ENCODE measurements around the gene GAMT. TPM values are rescaled to one million over a fixed set of nuclear protein-coding genes. Genes with fewer than 3 reads are reported as not detected.

Gene GAMT
- total RNA-seq, 2 experiments from 2014 or later: 36.5 to 37.6 TPM

DNA sequence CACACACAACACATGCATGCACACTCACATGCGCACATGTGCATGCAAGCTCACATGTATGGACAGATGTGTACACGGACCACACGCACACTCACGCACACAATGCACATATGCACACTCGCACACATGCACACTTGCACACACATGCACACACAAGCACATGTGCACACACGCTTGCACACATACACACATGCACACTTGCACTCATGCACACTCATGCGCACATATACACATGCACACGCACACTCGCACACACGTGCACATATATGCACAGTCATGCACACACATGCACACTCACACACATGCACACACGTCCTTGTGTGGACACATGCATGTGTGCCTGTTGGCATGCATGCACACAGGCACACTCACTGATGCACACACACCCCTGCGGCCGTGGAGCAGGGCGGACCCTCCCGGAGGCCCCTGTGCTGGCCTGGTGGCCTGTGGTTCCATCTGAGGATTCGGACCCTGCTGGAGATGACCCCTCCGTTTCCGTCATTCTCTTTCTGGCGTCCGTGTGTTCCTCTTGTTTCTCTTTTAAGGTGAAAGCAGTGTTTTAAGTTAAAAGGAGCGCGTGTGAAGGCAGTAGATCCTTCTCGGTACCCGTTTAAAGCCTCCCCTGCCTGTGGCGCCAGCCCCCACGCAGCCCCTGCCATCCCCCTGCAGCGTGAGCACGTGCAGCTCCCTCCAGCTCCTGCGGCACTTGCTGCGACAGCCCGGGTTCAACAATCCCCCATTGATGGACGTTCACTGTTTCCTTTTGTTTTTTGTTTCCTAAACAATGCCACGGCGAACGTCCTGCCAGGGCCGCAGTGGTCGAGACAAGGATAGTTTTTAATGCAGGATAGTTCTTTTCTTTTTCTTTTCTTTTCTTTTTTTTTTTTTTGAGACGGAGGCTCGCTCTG, 12.1 kb downstream of the GAMT start:
- DNase-seq: no peak
- no peaks in the 10 kb centered on the region for H3K9me3 Mint-ChIP-seq
- H3K4me3 Mint-ChIP-seq: no peak overlapping the region
- H3K4me1 Mint-ChIP-seq: peaks cover 3% of the 10 kb centered on the region
- no peak overlapping the region for H3K27ac Mint-ChIP-seq
- no peaks in the 10 kb centered on the region for H3K27me3 Mint-ChIP-seq
- peaks cover 16% of the 10 kb centered on the region for H3K36me3 Mint-ChIP-seq

DNA sequence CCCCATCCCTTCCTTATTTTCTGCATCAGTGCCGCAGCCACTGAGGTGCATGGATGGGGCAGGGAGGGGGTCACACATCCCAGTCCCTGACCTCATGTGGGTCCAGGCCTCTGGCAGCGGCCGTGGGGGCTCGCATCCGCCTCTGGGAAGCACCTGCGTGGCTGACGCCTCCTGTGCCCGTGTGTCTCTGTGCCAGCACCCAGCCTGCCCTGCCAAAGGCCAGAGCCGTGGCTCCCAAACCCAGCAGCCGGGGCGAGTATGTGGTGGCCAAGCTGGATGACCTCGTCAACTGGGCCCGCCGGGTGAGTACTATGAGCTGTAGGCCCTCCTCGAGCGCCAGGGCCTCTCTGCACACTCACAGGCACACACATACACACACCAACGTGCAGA, 12.7 kb downstream of the GAMT start:
- Mint-ChIP-seq H3K4me1 (peaks cover 3% of the 10 kb centered on the region), H3K27me3 (peaks cover under 1% of the 10 kb centered on the region), H3K4me3 (no peak overlapping the region), H3K9me3 (no peaks in the 10 kb centered on the region), H3K36me3 (peaks cover 17% of the 10 kb centered on the region), H3K27ac (no peak overlapping the region)
- DNase-seq: no peak

DNA sequence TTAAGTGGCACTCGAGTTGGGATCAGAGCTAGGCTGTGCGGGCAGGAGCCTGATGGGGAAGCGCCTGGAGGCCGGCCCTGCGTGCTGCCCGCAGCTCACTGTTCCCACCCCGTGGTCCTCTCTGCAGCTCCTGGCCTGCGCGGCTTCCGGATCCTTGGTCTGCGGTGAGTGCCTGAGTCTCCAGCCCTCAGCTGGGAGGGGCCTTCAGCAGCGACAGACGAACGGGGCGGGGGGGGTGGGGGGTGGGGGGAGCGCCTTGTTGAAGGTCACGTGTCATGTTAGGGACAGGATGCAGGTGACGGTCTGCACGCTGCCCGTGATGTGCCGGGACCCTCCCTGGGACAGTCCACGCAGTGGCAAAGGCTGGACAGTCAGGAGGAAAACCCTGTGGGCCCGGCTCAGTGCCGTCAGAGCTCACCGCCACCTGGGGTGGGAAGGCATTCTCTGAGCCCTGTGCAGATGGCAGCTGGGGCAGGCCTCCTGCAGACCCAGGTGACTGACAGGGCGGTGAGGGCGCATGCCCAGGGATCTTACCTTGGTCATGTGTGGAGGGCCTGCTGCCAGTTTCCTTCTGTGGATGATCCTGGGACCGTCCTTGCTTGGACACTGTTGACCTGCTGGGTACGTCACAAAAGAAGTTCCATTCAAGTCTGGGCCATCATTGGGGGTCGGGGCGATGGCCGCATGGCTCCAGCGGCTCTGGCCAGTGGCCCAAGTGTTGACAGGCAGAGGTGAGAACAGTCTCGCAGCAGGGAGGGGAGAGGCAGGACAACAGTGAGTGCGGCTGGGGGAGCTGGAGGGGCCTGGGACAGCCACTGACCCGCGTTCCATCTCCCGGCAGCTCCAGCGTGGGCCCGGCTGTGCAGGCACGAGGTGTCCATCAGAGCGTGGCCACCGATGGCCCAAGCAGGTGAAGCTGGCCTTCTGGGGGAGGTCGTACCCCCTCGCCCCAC, 13.4 kb downstream of the GAMT start:
- Mint-ChIP-seq H3K9me3 (peaks cover 2% of the 10 kb centered on the region), H3K4me3 (no peak overlapping the region), H3K27ac (no peak overlapping the region), H3K27me3 (peaks cover 7% of the 10 kb centered on the region), H3K4me1 (peaks cover 10% of the 10 kb centered on the region), H3K36me3 (peaks cover 22% of the 10 kb centered on the region)
- DNase-seq: no peak

DNA sequence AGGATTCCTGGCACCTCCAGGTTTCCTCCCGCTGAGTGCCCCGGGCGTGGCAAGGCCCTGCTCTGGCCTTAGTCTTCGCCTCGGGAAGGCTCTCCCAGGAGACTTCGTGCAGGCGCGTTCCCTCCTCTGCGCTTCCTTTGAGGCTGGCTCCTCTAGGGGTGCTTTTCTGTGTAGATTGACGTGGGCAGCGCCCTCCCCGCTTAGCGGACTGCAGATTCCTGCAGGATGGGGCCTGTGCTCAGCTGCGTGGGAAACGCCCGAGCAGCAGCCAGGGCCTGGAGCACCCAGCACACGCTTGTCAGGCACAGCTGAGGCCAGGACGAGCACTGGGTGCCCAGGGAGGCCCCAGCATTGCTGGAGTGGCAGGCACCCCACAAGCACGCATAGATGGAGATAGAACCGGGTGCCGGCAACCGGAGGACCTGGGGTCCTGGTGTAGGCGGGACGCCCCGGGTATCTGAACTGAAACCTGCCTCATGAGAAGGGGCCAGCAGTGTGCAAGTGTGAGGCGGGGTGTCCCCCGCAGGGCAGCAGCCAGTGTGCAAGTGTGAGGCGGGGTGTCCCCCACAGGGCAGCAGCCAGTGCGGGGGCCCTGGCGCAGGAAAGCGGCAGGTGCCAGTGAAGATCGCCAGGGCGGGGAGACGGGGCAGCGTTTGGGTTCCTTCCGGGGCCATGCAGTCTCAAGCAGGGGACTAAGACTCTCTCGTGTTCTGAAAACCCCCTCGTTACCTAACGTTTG, 14.2 kb downstream of the GAMT start:
- Mint-ChIP-seq H3K36me3 (peaks cover 22% of the 10 kb centered on the region), H3K27me3 (peaks cover 9% of the 10 kb centered on the region), H3K4me3 (no peak overlapping the region), H3K9me3 (peaks cover 2% of the 10 kb centered on the region), H3K4me1 (peaks cover 13% of the 10 kb centered on the region), H3K27ac (no peak overlapping the region)
- no peak for DNase-seq

DNA sequence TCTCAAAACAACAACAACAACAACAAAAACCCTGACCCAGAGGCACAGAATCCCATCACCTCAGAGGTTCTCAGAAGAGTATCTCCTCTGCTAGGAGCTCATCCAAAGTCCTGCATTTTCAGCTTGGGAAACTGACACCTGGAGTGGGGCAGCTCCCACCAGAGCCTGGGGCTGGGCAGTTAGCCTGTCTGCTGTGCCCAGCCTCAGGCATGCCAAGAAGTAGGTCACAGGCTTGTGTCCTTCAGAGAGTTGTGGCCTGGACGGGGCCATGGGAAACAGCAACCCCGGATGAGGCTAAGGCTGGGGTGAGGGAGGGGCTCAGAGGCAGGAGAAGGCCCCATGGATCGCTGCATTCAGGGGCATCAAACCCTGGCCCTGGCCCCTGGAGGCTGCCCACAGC, 15.5 kb downstream of the GAMT start:
- Mint-ChIP-seq H3K27ac (no peak overlapping the region), H3K36me3 (peaks cover 20% of the 10 kb centered on the region), H3K9me3 (peaks cover 2% of the 10 kb centered on the region), H3K27me3 (peaks cover 9% of the 10 kb centered on the region), H3K4me1 (peaks cover 13% of the 10 kb centered on the region), H3K4me3 (no peak overlapping the region)
- no peak for DNase-seq

DNA sequence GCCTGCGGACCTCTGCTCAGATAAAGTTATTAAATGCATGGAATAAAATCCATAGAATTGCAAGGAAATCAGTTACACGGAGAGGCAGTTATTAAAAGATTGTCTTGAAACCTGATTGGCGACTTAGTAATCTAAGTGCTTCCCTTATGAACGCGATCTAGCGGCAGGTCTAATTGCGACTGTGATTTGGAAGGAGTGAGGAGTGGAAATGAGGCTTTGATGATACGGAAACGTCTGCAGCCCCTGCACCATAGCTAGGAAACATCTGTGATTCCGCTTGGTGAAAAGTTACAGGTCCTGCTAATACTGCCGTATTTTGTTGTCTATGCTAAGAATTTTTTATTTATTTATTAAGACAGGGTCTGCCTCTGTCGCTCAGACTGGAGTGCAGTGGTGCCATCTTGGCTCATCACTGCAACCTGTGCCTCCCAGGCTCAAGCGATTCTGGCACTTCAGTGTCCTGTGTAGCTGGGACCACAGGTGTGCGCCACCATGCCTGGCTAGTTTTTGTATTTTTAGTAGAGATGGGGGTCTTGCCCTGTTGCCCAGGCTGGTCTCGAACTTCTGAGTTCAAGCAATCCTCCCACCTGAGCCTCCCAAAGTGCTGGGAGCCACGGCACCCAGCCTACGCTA, 16.7 kb downstream of the GAMT start:
- Mint-ChIP-seq H3K4me3 (peak overlapping the region; percentile 82), H3K27me3 (peaks cover 9% of the 10 kb centered on the region), H3K4me1 (peaks cover 13% of the 10 kb centered on the region), H3K36me3 (peaks cover 16% of the 10 kb centered on the region), H3K27ac (peak overlapping the region; percentile 66), H3K9me3 (peaks cover 2% of the 10 kb centered on the region)
- DNase-seq: no peak

DNA sequence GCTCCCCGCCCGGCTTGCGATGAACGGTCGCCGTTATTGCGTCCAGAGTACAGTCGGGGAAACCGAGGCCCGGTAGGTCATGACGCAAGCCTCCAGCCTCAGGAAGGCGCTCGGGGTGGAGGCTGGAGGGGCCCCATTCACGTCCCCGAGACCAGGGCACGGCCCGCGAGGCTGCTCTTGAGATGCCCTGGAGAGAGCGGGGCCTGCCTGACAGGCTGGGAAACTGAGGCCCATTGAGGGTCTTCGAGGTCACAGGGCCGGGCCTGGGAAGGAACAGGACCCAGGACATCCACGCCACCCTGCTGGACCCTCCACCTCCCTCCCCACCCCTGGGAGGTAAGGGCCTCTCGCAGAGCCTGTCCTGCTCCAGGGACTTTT, 17.3 kb downstream of the GAMT start:
- H3K36me3 Mint-ChIP-seq: peaks cover 14% of the 10 kb centered on the region
- no peak for DNase-seq
- peaks cover 2% of the 10 kb centered on the region for H3K9me3 Mint-ChIP-seq
- peak overlapping the region; percentile 66 for H3K27ac Mint-ChIP-seq
- H3K4me3 Mint-ChIP-seq: peak overlapping the region; percentile 82
- peaks cover 13% of the 10 kb centered on the region for H3K4me1 Mint-ChIP-seq
- H3K27me3 Mint-ChIP-seq: peaks cover 9% of the 10 kb centered on the region

DNA sequence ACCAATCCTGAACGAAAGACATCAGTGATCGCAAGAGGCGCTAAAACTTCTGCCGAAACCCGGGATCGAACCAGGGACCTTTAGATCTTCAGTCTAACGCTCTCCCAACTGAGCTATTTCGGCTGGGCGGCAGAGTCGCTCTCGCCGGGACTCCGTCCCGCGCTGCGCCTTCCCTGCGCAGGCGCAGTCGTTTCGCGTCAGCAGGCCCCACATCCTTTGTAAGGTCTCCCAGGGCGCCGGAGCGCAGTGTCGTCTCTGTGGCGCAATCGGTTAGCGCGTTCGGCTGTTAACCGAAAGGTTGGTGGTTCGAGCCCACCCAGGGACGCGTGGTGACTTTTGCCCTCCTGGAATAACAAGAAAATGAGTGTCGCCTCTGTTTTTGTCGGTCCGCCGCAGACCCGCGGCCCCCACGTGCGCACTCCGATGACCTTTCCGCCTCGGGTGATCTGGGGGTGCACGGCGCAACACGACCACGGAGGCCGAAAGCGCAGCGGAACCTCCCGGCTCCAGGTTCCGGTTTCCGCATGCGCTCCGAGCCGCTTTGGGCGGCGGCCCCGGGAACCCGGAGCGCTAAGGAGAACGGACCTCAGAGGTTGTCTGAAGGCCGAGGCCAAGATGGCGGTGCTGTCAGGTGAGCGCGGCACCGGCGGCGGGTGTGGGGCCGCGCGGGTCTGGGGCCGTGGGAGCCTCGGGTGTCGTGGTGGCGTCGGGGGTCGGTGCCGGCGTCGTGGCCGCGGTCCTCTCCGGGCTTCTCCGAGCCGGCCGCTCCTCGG, 17.8 kb downstream of the GAMT start, which contains the start of gene NDUFS7:
NDUFS7 (plus strand) TSS at position 596 of the 773 bp plus-strand sequence; CDS start at position 616, 20 bp downstream.
- peaks cover 9% of the 10 kb centered on the region for H3K27me3 Mint-ChIP-seq
- H3K27ac Mint-ChIP-seq: peak within 1 kb of the TSS; percentile 98
- peaks cover 13% of the 10 kb centered on the region for H3K4me1 Mint-ChIP-seq
- peaks cover 9% of the 10 kb centered on the region for H3K36me3 Mint-ChIP-seq
- peaks cover 2% of the 10 kb centered on the region for H3K9me3 Mint-ChIP-seq
- DNase-seq: peak; percentile 92
- H3K4me3 Mint-ChIP-seq: peak within 1 kb of the TSS; percentile 82

DNA sequence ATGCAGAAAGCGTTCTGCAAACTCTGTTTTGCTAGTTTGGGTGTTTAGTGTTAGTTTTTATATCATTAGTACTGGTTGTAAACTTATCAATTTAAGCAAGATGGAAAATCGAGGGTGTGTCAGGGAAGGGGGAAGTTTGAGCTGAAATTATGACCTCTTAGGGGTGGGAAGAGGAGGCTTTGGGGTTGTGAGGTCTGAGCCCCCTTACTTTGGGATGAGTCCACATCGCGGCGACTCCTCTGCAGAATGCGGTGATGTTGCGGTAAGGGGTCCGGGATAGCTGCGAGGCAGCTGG, 18.4 kb downstream of the GAMT start:
- H3K27me3 Mint-ChIP-seq: peaks cover 9% of the 10 kb centered on the region

DNA sequence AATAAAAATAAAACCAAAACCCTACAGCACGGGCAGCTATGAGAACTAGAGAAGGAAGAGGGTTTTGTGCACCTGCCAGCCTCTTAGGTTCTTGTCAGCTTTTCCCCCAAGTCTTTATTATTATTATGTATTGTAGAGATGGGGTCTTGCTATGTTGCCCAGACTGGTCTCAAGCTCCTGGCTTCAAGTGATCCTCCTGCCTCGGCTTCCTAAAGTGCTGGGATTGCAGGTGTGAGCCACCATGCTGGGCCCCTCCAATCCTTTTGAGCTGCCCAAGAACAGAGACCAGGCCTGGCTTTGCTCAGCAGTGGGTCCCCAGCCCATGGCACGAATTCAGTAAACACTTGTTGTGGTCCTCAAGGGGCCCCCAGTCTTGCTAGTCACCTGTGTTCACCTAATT, 19.1 kb downstream of the GAMT start:
- H3K27me3 Mint-ChIP-seq: peaks cover 9% of the 10 kb centered on the region
- no peak for DNase-seq
- peaks cover 2% of the 10 kb centered on the region for H3K9me3 Mint-ChIP-seq
- peaks cover 7% of the 10 kb centered on the region for H3K36me3 Mint-ChIP-seq
- no peak overlapping the region for H3K27ac Mint-ChIP-seq
- H3K4me1 Mint-ChIP-seq: peaks cover 13% of the 10 kb centered on the region
- H3K4me3 Mint-ChIP-seq: no peak overlapping the region

More for the DNA sequence above, 18.4 kb downstream of the GAMT start:
- Mint-ChIP-seq H3K4me3 (peak overlapping the region; percentile 82), H3K36me3 (peaks cover 7% of the 10 kb centered on the region), H3K9me3 (peaks cover 2% of the 10 kb centered on the region), H3K4me1 (peaks cover 13% of the 10 kb centered on the region), H3K27ac (peak overlapping the region; percentile 98)
- DNase-seq: no peak

DNA sequence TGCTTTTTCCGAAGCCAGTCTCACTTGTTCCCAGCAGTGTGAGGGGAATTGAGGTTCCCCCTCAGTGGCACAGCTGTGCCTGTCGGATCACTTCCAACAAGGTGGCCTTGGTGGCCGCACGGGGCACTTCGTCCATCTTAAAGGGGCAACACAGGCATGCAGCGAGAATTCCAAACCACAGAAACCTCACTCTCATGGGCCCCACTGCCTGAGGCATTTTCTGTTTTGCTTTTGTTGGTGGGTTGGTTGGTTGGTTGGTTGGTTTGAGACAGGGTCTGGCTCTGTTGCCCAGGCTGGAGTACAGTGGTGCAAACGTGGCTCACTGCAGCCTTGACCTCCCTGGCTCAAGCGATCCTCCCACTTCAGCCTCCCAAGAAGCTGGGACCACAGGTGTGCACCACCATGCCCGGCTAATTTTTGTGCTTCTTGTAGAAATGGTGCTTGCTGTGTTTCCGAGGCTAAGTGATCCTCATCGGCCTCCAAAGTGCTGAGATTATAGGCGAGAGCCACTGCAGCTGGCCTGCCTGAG, 21.3 kb downstream of the GAMT start:
- peaks cover 13% of the 10 kb centered on the region for H3K4me1 Mint-ChIP-seq
- H3K9me3 Mint-ChIP-seq: peaks cover 2% of the 10 kb centered on the region
- H3K36me3 Mint-ChIP-seq: peaks cover 7% of the 10 kb centered on the region
- no peak overlapping the region for H3K27ac Mint-ChIP-seq
- DNase-seq: no peak
- H3K4me3 Mint-ChIP-seq: no peak overlapping the region
- H3K27me3 Mint-ChIP-seq: peaks cover 9% of the 10 kb centered on the region

DNA sequence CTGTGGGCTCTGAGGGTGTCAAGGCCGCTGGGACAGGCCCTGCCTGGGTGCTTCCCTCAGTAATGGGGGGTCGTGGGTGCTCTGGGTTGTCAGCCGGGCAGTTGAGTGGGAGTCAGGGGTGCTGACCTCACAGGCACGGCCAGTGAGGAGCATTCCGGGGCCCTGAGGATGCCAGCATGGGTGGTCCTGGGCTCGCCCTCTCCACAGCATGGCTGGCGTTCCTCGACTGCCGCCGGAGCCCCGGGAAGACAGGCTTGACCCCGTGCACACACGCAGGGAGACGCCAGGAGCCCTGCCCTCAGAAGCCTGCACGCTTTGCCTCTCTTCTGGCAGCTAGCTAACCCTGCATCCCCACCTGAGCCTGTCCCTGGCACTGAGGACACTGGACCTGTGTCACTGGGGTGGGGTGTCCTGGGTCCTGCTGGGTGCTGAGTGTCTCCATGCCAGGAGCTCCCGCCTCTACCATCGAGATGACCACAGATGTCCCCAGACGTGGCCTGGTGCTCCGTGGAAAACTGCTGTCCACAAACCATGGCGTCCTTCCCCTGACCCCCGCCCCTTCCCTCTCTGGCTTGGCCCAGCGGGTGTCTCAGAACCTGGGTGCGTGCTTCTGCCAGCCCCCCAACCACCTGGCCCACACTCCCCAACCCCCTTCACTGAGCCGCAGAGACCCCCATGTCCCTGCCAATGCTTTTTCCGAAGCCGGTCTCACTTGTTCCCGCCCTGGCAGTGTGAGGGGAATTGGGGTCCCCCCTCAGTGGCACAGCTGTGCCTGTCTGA, 22.0 kb downstream of the GAMT start:
- Mint-ChIP-seq H3K27ac (no peak overlapping the region), H3K36me3 (peaks cover 10% of the 10 kb centered on the region), H3K4me3 (no peak overlapping the region), H3K9me3 (peaks cover 2% of the 10 kb centered on the region), H3K4me1 (peaks cover 10% of the 10 kb centered on the region), H3K27me3 (peaks cover 9% of the 10 kb centered on the region)
- DNase-seq: no peak

Measured in activated naive CD8-positive, alpha-beta T cell treated with anti-CD3 and anti-CD28 coated beads for 36 hours (primary cell).